Activated CD4-positive, alpha-beta T cell treated with anti-CD3 and anti-CD28 coated beads, Interleukin-2, amount 50 U/mL, for 24 hours (primary cell): Measurements from ENCODE around the gene GMCL1.

Experiments
- DNase-seq, 2 donors: peaks; one replicate each; pipeline ENCODE4 v3.0.0-alpha.2; 2020; ENCODE audit warnings: low read depth in 1 of 2, low spot score in 1 of 2

The GMCL1 gene

GRCh38 chr2:69923116-69923515 lies 93.7 kb downstream of the GMCL1 start:
- no peak for DNase-seq

GRCh38 chr2:69926849-69927515 lies 97.5 kb downstream of the GMCL1 start:
- DNase-seq: no peak
